Adrenal gland (tissue), 12 donors: ENCODE results near the gene METAP1. TPM values are rescaled to one million over a fixed set of nuclear protein-coding genes. Genes with fewer than 3 reads are reported as not detected.

ENCODE experiments used
- DNase-seq, 7 donors: peaks; one replicate each; pipeline ENCODE4 v3.0.0-alpha.2; 2019 to 2020
- H3K27ac ChIP-seq, 5 donors: fragments of 200-600 bp; sonication (generic) in 4 of 5; 1 replicate in 3 of 5; 2 replicates in 2 of 5; pipeline versions ENCODE4 v1.5.1 to v1.8.0; 2016 to 2020; ENCODE audit warnings: mild to moderate bottlenecking in 1 of 5
- H3K27me3 ChIP-seq: fragments of 200-600 bp; 2 replicates; pipeline ENCODE4 v1.8.0; 2021
- H3K36me3 ChIP-seq, 2 donors: fragments of 200-600 bp; replicated peaks in 1 of 2; 1 replicate in 1 of 2; 2 replicates in 1 of 2; pipeline versions ENCODE4 v1.5.1 to v1.8.0; 2018 to 2022
- H3K4me1 ChIP-seq, 2 donors: fragments of 200-600 bp; replicated peaks in 1 of 2; 1 replicate in 1 of 2; 2 replicates in 1 of 2; pipeline versions ENCODE4 v1.5.1 to v1.8.0; 2018 to 2021
- H3K4me3 ChIP-seq, 4 donors: fragments of 200-600 bp; sonication (generic) in 3 of 4; one replicate each; pipeline ENCODE4 v1.5.1; 2016 to 2018
- H3K9me3 ChIP-seq, 3 donors: fragments of 200-600 bp; sonication (generic) in 1 of 3; replicated peaks in 1 of 3; 1 replicate in 2 of 3; 2 replicates in 1 of 3; pipeline versions ENCODE4 v1.5.1 to v1.8.0; 2016 to 2021
- CTCF ChIP-seq, 6 experiments: fragments of 450-650 bp in 4 of 6; fragments of 200-600 bp in 2 of 6; sonication (generic) in 1 of 6; IDR thresholded peaks; 1 replicate in 5 of 6; 2 replicates in 1 of 6; pipeline versions ENCODE4 v1.5.1 to v1.8.0; 2016 to 2021; ENCODE audit warnings: antibody characterized with exemption in 6 of 6, mild to moderate bottlenecking in 2 of 6, moderate library complexity in 1 of 6
- POLR2A ChIP-seq, 2 donors: fragments of 450-650 bp; IDR thresholded peaks; one replicate each; pipeline ENCODE4 v1.6.1; 2017; ENCODE audit warnings: antibody characterized with exemption in 2 of 2, mild to moderate bottlenecking in 2 of 2, moderate library complexity in 1 of 2
- WGBS, 4 donors: extraction: QIAGEN DNeasy Blood & Tissue Kit in 2 of 4; methylation state at CpG; one replicate each; pipeline versions ENCODE4 v1.1.5 to v1.1.7; 2013 to 2017; 5-methylcytosine and 5-hydroxymethylcytosine counted together
- intact Hi-C, 2 donors: fragments of 100-400 bp; cut with DNase I; formaldehyde crosslinking; loops; one replicate each; pipeline versions ENCODE4 v1.14.1 to v1.15.0; 2022 to 2023
- polyA plus RNA-seq, 3 donors: library from polyadenylated mRNA; stranded (reverse); fragments of 200-250 nt in 2 of 3; fragments of 350-450 nt in 1 of 3; fragmentation: Illumina TruSeq in 1 of 3; extraction: RNeasy Lipid Tissue Mini Kit (QIAGEN cat#74804) in 1 of 3; gene quantifications; one replicate each; pipeline ENCODE4 v1.2.3, GENCODE V29; 2013 to 2014
- total RNA-seq, 9 donors: library from RNA; depleted of rRNA in 4 of 9; stranded (reverse); fragments of >200 nt in 4 of 9; fragments of 120-200 nt in 1 of 9; fragmentation: NEBNext Ultra II Directional in 1 of 9; extraction: Animal tissue kit (Norgen Biotek cat#: 25700) in 1 of 9; gene quantifications; one replicate each; pipeline versions ENCODE4 v1.1.0 to v1.2.4, GENCODE V29; 2013 to 2023
- donor health status: healthy with polysubstance abuse.
- donor health status: Bipolar disorder and iron deficiency.
- donor health status: DM: yes; HTN: yes; CAD: no.
- donor health status: DM: no; HTN: no; CAD: no.
- donor health status: DM: no; HTN: no; CAD: no.
- donor health status: DM: yes; HTN: yes; CAD: no.

The METAP1 gene
- total and polyA plus RNA-seq, 12 donors = 12.1 to 35.3 (median 17.3) TPM

- H3K36me3 ChIP-seq = no peaks in the 10 kb centered on the region
- no peaks in the 10 kb centered on the region for H3K4me1 ChIP-seq
- TF ChIP-seq POLR2A (IDR thresholded peaks at IDR 0.05) (no peak), CTCF (IDR thresholded peaks at IDR 0.05) (no peak)
- H3K4me3 ChIP-seq = no peak overlapping the region
- WGBS, 4 donors = 88 to 93% (median 91%) methylated on average over 2 of the region's 2 CpGs
- no peak overlapping the region for H3K27ac ChIP-seq
- DNase-seq = no peak
- no peaks in the 10 kb centered on the region for H3K27me3 ChIP-seq
- intact Hi-C loops = no loop called here
- no peaks in the 10 kb centered on the region for H3K9me3 ChIP-seq
These were observed 33.8 kb upstream of the METAP1 start for GRCh38 chr4:98961770-98962169.

GRCh38 chr4:98963538-98964433 lies 31.7 kb upstream of the METAP1 start:
- DNase-seq = no peak
- Histone ChIP-seq H3K27me3 (no peaks in the 10 kb centered on the region), H3K36me3 (no peaks in the 10 kb centered on the region), H3K27ac (no peak overlapping the region), H3K4me1 (no peaks in the 10 kb centered on the region), H3K9me3 (no peaks in the 10 kb centered on the region), H3K4me3 (no peak overlapping the region)
- TF ChIP-seq CTCF (IDR thresholded peaks at IDR 0.05) (no peak), POLR2A (IDR thresholded peaks at IDR 0.05) (no peak)
- intact Hi-C loops = no loop called here
- WGBS, 4 donors = 71 to 88% (median 84%) methylated on average over 5 of the region's 5 CpGs

- Histone ChIP-seq H3K4me3 (no peak overlapping the region), H3K36me3 (no peaks in the 10 kb centered on the region), H3K27ac (no peak overlapping the region), H3K9me3 (no peaks in the 10 kb centered on the region), H3K4me1 (no peaks in the 10 kb centered on the region), H3K27me3 (no peaks in the 10 kb centered on the region)
- WGBS, 4 donors = 82 to 88% (median 86%) methylated on average over 3 of the region's 3 CpGs
- DNase-seq = no peak
- intact Hi-C loops = no loop called here
- TF ChIP-seq POLR2A (IDR thresholded peaks at IDR 0.05) (no peak), CTCF (IDR thresholded peaks at IDR 0.05) (no peak)
These were observed 28.6 kb upstream of the METAP1 start for GRCh38 chr4:98966926-98967325.

GRCh38 chr4:98967786-98968329 lies 27.7 kb upstream of the METAP1 start:
- no peak for DNase-seq
- WGBS, 4 donors = 84 to 93% (median 91%) methylated on average over 3 of the region's 3 CpGs
- intact Hi-C loops = no loop called here
- no peaks in the 10 kb centered on the region for H3K9me3 ChIP-seq
- TF ChIP-seq CTCF (IDR thresholded peaks at IDR 0.05) = no peak
- no peak for TF ChIP-seq POLR2A (IDR thresholded peaks at IDR 0.05)
- H3K27ac ChIP-seq = no peak overlapping the region
- no peak overlapping the region for H3K4me3 ChIP-seq
- H3K4me1 ChIP-seq = no peaks in the 10 kb centered on the region
- H3K27me3 ChIP-seq = no peaks in the 10 kb centered on the region
- no peaks in the 10 kb centered on the region for H3K36me3 ChIP-seq
